Measurements from ENCODE around the gene CTRB2.
"Not testable (repeated sequence)": the region's sequence is repeated elsewhere in the genome, so short reads cannot be mapped to it uniquely, and the experiment has no call there.

Gene CTRB2

DNA sequence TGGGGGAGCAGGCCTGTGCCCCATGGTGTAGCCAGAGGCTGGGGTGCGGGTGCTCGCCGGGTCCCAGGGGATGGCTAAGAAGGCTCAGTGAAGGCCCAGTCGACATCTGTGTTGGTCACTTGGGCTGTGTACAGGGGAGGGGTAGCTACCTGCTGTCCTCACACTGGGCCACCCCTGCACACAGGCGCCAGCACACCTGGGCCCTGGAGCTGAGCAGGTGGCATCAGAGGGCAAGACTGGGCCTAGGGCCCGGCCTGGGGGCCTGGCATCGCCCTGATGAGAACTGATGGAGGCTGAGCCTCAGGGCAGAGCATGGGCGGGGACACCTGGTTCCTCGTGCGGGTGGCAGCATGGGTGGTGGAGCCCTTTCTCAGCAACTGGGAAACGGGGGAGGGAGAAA lies 870 bp upstream of the CTRB2 start:
- H3K4me3 ChIP-seq (ENCODE audit: low read depth, low read length): no peak overlapping the region

DNA sequence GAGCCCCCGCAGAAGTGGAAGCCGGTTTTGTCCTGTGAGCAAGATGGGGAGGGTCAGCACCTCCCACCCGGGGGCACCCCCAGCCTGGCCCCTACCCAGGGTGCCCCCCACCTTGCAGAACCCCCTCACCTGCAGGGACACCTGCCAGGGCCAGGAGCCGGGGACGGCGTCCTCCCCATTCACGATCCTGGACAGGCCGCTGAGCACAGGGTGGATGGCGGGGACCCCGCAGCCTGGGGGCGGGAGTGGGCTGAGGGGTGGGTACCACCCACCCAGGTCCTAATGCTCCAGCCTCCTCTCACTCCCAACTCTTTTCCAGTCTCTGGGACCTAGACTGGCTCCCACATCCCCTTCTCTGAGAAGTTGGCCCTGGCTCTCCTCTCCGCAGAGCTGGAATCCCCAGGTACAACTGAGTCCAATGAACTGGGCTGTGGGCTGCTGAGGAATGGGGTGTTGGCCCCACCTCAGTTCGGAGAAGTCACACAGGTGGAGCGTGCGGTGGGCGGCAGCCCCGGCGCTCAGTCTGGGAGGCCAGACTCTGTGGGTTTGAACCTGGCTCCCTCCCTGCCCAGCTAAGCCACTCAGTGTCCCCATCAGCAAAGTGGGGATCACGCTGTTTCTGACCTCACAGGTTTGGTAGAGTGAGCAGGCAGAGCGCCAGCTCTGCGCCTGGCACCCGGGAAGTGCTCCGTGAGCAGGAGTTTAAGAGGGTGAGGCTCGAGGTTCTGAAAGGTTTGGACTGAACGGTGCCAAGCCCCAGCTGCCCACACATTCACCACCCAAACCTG lies 806 bp downstream of the CTRB2 start:
- not testable (repeated sequence) for H3K4me3 ChIP-seq (ENCODE audit: low read depth, low read length)

DNA sequence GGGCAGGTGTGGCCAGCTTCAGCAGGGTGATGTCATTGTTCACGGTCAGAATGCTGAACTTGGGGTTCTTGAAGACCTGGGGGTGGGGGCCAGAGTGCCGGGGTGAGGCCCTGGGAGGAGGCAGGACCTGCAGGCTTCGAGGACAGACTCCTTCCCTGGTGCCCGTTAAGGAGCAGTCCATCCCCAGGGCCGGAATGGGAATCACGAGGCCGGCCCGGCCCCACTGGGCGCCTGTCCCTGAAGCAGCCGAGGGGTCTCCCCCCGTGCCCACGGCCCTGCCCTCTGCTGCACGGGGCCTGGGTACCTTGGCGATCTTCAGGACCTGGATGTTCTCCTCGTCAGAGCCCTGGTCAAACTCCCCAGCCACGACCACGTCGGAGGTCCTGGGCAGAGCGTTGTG lies 1.5 kb downstream of the CTRB2 start:
- H3K4me3 ChIP-seq (ENCODE audit: low read depth, low read length): not testable (repeated sequence)

DNA sequence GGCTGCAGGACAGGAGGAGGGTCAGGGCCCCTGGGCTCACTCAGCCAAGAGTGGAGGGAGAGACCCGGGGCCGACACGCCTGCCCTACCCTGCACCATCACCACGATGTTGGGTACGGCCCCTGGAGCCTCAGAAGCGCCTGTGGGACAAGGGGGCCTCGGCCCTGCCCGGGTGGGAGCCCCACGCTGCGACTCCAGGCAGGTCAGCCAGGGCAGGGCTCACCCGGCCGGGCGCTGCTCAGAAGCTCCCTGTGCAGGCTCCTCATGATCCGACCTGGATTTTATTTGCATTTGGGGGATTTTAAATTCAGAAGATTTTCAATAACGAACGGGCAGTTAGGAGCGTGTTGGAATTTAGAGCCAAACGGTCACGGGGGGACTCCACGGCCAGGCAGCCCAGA lies 2.1 kb downstream of the CTRB2 start:
- not testable (repeated sequence) for H3K4me3 ChIP-seq (ENCODE audit: low read depth, low read length)

DNA sequence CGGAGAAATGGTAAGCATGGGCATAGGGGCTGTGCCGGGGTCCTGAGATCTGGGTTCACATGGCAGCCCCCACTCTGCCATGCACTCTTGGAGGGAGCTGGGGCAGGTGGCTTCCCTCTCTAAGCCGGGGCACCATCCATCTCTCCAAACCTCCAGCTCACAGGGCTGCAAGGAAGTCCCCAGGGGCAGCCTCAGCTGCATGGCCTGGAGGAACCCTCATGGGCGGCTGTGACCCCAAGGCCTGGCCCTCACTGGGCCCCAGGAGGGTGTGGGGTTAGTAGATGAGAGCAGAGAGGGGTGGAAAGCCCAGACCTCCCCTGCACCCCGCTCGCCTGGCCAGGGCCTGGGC lies 2.6 kb downstream of the CTRB2 start:
- no peak overlapping the region for H3K4me3 ChIP-seq (ENCODE audit: low read depth, low read length)

DNA sequence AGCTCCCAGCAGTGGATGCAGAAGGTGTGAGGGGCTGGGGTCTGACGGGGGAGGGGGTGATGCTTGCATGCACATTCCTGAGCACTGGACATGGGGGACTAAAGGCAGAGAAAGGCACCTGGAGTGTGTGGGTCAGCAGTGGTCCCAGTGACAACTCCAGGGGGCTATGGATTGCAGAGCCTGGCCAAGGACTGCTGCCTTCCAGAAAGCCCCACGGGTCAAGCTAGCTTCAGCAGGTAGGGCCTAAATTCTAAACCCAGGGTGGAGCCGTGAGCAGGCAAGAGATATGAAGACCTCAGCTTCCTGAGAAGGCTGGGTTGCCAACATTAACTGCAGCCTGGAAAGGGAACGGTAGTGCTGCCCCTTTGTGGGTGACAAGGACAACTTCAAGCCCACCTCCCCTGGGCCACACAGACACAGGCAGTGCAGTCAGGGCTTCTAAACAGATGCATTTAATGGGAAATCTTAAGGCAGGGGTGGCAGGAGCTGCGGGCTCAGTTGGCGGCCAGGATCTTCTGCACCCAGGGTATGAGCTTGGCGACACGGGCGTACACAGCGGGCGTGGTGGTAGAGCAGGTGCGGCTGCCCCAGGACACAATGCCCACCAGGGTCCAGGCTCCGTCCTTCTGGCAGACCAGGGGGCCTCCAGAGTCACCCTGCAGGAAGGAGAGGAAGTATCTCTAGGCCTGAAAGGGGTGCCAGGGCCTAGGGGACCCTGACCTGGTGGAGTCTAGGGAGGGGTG lies 3.1 kb downstream of the CTRB2 start:
- no peak overlapping the region for H3K4me3 ChIP-seq (ENCODE audit: low read depth, low read length)

DNA sequence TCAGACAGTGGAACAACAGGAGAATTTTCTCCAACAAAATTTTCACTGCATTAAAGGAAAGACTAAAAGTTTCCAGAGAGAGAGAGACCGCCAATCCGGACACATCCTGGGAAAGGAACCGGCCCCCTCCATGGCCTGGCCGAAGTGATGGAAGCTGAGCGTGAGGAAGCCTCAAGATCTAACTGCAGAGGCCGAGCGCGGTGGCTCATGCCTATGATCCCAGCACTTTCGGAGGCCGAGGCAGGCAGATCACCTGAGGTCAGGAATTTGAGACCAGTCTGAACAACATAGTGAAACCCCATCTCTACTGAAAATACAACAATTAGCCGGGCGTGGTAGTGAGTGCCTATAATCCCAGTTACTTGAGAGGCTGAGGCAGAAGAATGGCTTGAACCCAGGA lies 3.9 kb downstream of the CTRB2 start:
- no peak overlapping the region for H3K4me3 ChIP-seq (ENCODE audit: low read depth, low read length)

DNA sequence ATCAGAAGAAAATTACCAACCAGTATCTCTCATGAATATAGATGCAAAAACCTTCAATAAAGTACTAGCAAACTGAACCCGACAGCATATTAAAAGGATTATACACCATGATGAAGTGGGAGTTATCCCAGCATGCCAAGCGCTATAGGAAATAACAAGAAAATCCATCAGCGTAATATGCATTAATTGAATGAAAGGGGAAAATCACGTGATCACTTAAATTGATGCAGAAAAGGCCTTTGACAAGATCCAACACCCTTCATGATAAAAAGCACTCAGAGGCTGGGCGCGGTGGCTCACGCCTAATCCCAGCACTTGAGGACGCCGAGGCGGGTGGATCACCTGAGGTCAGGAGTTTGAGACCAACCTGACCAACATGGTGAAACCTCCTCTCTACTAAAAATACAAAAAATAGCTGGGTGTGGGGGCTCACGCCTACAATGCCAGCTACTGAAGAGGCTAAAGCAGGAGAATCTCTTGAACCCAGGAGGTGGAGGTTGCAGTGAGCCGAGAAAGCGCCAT lies 4.8 kb downstream of the CTRB2 start:
- H3K4me3 ChIP-seq (ENCODE audit: low read depth, low read length): no peak overlapping the region

DNA sequence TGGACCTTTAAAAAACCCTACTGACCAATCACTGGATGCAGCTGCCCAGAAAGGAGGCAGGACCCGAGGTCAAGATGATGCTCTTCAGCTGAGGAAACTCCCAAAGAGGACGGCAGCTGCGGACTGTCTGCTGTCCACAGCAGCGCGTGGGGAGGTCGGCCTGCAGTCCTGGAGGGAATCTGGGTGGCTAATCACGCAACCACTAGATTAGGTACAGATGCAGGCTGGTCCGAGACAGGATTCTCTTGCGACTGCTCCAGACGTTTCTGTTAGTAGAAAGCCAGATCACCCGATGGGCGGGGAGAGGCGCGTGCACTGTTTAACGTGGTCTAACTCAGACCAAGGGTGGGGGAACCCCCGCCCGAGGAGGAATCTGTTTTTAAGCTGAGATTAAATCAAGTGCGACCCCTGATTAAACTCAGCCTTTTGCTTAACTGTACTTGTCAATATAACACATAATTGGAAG lies 8.8 kb downstream of the CTRB2 start:
- no peak overlapping the region for H3K4me3 ChIP-seq (ENCODE audit: low read depth, low read length)

DNA sequence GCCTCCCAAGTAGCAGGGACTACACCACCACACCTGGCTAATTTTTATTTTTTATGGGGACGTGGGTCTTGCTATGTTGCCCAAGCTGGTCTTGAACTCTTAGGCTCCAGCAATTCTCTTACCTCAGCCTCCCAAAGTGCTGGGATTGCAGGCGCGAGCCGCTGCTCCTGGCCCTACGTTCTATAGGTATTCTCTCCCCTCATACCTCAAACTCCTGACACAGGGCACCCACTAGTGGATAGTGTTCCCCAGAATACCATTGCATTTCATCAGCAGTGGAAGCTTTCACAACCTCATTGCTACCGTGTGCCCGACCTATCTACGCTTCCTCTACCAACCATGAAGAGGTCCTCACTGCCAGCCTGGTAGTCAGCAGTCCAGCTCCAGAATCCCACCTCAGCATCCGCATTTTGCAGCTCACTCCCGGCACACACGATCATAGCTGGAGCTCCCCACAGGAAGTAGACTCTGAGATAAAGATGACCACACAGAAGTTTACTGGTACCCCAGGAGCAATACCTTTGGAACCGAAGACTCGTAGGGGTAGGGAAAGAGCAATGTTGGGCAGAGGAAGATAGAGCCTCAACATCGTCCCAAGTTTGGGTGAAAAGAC lies 9.3 kb downstream of the CTRB2 start:
- no peak overlapping the region for H3K4me3 ChIP-seq (ENCODE audit: low read depth, low read length)

DNA sequence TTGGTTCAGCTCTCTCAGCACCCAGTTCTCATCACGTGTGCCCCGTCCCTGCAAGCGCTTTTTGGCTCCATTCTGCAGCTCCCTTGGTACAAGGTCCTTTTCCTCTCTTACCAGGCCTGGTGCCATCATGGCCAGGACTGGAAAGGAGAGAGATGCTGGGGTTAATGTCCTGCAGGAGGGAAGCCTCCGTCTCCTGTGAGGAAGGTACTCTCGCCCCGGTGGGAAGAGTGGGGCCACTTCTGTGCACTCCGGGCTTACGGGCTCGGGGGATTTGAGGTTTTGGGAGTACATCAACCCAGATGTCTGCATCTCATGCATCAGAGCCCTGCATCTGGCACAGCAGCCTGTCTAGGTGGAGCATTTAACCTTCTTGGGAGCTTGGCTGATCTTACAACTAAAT lies 10.1 kb downstream of the CTRB2 start:
- H3K4me3 ChIP-seq (ENCODE audit: low read depth, low read length): no peak overlapping the region

DNA sequence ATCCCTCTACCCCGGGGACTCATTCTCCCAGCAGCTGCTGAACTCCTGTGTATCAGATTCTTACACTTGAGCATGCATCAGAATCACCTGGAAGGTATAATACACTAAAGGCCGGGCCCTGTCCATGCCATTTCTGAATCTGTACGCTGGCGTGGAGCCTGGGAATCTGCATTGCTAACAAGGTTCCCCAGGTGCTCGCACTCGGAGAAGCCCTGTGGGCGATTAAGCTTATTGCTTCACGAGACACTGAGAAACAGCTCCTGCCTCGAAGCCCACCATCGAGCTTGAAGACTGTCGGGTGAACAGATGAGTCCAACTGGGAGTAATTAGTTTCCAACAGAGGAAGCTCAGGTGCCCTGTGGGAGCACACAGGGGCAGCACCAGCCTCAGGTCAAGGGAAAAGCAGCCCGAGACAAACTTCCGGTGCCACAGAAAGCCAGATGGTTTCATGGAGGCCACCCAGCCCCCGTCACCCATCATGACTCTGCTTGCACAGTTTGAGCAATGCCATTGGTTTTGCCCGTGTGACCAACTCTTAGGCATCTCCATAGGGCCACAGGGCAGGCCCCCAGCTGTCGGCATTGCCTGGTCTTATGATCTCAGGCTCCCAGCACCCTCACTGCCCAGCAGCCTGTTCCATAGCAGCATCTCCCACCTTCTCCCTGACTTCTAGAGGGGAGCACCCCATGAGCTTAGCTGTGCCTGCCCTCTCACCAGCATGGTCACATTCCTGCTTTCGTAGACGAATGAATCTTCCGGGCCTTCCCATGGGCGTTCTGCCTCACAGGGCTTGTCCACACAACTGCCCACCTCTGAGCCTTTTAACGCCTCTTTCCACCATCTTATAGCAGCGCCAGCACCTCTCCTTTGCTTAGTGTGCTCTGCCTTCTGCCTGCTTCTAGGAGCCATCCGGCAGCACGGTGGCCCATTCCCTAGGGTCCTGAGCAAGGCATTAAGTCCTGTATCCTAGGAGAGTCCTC lies 10.9 kb downstream of the CTRB2 start:
- H3K4me3 ChIP-seq (ENCODE audit: low read depth, low read length): no peak overlapping the region

DNA sequence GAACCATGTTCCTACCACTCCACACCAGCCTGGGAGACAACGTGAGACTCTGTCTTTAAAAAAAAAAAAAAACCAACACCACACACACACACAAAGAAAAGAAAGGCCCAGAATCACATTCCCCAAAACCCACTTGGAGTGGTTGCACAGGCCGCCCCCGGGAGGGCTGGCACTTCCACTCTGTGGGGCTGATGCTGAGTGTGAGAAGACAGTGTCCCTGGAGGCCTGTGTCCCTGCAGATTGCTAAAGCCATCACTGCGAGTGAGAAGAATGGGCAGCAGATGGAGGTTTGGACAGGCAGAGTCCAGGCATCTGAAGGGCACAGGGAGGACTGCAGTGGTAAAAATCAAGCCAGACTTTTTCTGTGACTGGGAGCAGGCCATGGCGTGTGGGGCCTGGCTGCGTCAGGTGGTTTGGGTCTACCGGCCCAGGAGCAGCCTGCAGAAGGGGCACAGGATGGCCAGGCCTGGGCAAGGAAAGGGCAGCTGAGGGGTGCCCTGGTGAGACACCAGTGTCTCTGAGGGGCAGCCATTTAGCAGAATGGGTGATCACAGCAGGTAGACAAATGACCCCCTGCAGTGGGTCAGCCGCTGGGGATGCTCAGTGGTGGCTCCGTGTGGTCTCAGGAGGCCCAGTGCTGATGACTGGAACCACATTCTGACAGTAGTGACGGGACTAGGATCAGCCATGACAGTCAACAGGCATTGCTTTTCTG lies 13.1 kb downstream of the CTRB2 start:
- no peak overlapping the region for H3K4me3 ChIP-seq (ENCODE audit: low read depth, low read length)

DNA sequence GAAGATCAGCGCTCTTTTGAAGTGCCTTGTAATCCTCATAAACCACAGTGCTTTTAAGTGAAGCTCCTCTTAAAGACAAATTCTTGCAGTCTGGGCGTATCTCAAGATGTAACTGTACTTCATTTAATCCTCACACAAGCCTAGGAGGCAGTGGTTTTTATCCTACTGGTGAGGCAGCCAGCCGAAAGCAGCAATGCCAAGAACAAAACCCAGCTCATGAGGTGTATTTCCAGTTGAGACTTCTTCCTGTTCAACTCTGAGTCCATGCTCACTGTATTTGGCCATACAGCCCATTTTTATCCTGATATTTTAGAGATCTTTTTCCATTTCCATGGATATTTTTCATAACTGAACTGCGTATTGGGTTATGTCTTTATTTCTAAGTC lies 13.7 kb downstream of the CTRB2 start:
- H3K4me3 ChIP-seq (ENCODE audit: low read depth, low read length): no peak overlapping the region

DNA sequence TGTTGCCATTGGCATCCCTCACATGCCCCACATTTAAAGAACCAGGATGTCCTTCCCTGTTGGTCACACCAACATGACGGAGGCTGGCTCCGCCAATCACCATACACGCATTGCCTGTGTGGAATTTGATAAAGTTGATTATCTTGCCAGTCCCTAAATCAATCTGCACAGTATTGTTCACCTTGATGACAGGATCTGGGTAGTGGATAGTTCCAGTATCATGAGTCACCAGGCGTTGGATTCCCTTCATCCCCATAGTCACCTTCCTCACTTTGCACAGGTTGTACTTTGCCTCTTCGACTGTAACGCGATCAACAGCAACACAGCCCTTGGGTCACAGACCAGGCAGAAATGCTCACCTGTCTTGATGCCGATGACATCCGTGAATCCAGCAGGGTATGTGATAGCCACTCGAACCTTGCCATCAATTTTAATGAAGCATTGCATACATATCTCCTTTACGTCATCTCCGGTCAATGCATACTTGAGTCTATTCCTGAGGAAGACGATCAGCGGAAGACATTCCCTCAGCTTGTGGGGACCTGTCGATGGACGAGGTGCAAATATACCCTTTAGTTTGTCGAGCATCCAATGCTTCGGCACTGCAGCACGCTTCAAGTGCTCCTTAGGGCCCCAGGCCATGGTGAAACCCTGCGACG lies 14.2 kb downstream of the CTRB2 start:
- H3K4me3 ChIP-seq (ENCODE audit: low read depth, low read length): no peak overlapping the region

DNA sequence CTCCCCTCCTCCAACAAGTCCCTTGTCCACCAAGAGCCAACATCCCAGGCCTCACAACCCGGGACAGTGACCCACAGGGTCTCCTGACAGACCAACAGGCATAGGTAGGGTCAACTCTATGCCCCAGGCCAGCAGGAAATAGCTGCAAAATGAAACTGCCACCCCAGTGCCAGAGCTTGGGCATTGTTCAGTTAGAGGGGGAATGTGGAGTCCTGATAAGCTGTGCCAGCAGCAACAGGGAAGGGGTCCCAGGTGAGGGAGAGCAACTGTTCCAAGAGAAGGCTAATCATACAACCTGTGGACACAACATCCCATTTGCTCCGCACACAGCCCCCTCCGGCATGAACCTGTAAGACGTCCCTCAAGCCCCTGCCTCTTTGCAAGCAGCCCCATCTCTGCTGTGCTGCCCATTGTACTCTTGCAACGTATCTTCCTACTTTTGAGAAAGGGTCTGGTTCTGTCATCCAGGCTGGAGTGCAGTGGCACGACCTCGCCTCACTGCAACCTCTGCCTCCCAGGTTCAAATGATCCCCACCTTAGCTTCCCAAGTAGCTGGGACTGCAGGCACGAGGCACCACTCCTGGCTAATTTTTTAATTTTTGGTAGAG lies 17.2 kb downstream of the CTRB2 start:
- H3K4me3 ChIP-seq (ENCODE audit: low read depth, low read length): no peak overlapping the region

DNA sequence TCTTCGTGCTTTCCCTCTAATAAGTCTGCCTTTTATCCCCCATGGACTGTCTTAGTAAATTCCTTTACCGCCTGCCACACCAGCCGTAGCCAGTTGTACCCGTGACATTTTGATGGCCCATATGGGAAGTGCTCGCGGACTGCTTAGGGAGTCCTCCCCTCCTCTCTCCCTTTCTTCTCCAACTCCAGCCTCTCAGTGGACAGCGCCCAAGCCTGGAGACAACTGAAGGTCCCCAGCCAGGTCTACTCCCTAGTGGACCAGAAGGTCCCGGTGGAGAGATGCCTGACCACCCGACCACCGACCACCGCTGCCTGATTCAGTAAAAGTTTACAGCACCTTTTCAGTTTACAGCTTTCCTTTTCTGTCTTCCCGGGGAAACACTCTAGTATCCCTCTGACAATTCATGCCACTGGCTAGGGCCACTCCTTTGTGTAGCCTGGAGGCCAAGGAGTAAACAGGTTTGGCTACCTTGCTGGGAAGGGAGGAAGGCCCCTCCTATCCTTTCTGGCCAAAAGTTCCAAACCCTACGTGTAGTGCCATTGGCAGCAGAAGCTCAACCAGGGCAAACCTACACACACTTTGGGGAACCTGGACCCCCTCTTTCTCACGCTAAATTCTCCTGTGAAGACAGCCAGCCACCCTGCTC lies 18.0 kb downstream of the CTRB2 start:
- H3K4me3 ChIP-seq (ENCODE audit: low read depth, low read length): no peak overlapping the region

DNA sequence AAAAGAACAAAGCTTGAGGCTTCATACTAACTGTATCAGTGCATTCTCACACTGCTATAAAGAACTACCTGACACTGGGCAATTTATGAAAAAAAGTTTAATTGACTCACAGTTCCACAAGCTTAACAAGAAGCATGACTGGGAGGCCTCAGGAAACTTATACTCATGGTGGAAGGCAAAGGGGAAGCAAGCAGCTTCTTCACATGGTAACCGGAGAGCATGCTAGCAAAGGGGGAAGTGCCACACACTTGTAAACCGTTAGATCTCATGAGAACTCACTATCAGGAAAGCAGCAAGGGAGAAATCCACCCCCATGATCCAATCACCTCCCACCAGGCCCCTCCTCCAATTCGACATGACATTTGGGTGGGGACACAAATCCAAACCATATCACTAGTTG lies 25.3 kb downstream of the CTRB2 start:
- no peak overlapping the region for H3K4me3 ChIP-seq (ENCODE audit: low read depth, low read length)

DNA sequence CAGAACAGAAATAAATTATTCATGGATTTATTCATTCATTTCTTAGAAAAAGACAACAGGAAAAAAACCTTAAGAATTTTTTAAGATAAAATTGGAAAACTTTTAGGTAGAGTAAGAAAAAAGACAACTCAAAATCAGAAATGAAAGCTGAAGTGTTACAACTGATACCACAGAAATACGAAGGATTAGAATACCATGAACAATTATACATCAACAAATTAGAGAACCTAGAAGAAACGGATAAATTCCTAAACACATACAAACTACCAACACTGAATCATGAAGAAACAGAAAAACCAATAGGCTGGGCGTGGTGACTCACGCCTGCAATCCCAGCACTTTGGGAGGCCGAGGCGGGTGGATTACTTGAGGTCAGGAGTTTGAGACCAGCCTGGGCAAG lies 27.8 kb downstream of the CTRB2 start:
- no peak overlapping the region for H3K4me3 ChIP-seq (ENCODE audit: low read depth, low read length)

Measured in iPS-11a (cell line).